GM13977 (cell line): Measurements from ENCODE around the gene INPP5D.
"Not testable (repeated sequence)": the region's sequence is repeated elsewhere in the genome, so short reads cannot be mapped to it uniquely, and the experiment has no call there.

Experiments used
- DNase-seq: peaks from one replicate; pipeline ENCODE4 v3.0.0; 2012; ENCODE audit warnings: low spot score
- in situ Hi-C: fragments of 300-500 bp; cut with MboI; formaldehyde crosslinking; loops from one replicate; pipeline ENCODE4 v1.12.0; 2022; ENCODE audit warnings: low sequenced_read_pairs, low pct_unique_long_range_greater_than_20kb, mixed read lengths, inconsistent platforms; ENCODE audit not compliant: unreplicated experiment
- TF ChIP-seq, protein P1 (sequence below): IDR thresholded peaks from 2 replicates; pipeline ENCODE4 v1.5.1; 2012; ENCODE audit warnings: mild to moderate bottlenecking, control low read depth; ENCODE audit not compliant: insufficient read depth; ENCODE audit errors: extremely low read depth, missing control alignments

Gene INPP5D

DNA sequence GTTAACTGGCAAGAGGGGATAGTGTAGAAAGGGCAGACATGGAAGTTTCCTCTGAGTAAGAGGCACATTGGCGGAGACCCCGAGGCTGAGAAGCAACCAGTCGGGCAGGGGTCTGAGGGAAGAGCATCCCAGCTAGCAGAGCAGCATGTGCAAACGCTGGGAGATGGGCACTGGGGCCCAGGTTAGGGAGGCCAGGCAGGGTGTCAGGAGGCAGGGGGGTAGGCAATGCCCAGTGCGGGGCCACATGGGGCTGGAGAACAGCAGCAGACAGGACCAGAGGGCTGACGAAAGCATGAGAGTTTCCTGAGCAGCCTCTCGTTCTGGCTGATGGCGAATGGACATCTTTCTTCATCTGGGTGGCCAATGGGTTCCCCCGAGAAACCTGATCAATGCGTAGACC is 88.2 kb downstream of the INPP5D start:
- no peak for DNase-seq
- in situ Hi-C loops: no loop called here
- TF ChIP-seq, protein P1, sequence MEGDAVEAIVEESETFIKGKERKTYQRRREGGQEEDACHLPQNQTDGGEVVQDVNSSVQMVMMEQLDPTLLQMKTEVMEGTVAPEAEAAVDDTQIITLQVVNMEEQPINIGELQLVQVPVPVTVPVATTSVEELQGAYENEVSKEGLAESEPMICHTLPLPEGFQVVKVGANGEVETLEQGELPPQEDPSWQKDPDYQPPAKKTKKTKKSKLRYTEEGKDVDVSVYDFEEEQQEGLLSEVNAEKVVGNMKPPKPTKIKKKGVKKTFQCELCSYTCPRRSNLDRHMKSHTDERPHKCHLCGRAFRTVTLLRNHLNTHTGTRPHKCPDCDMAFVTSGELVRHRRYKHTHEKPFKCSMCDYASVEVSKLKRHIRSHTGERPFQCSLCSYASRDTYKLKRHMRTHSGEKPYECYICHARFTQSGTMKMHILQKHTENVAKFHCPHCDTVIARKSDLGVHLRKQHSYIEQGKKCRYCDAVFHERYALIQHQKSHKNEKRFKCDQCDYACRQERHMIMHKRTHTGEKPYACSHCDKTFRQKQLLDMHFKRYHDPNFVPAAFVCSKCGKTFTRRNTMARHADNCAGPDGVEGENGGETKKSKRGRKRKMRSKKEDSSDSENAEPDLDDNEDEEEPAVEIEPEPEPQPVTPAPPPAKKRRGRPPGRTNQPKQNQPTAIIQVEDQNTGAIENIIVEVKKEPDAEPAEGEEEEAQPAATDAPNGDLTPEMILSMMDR: no peak

DNA sequence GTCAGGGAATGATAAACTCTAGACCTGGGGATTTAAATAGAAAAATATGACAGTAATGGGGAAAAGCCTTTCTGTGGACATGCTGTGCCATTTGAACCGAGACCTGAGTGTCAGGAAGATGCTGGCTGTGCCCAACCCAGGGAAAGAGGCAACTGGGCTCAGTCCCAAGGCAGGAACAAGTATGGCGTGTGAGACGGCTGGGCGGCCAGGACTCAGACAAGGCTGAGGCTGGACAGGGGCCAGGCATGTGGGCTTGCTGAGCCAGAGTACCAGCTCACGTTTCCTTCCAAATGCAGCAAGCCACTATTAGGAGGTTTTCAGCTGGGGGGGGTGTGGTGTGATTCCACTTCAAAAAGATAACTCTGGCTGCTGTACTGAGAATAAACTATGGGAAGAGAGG is 92.4 kb downstream of the INPP5D start:
- DNase-seq: no peak
- in situ Hi-C loops: no loop called here
- TF ChIP-seq, protein P1: no peak

DNA sequence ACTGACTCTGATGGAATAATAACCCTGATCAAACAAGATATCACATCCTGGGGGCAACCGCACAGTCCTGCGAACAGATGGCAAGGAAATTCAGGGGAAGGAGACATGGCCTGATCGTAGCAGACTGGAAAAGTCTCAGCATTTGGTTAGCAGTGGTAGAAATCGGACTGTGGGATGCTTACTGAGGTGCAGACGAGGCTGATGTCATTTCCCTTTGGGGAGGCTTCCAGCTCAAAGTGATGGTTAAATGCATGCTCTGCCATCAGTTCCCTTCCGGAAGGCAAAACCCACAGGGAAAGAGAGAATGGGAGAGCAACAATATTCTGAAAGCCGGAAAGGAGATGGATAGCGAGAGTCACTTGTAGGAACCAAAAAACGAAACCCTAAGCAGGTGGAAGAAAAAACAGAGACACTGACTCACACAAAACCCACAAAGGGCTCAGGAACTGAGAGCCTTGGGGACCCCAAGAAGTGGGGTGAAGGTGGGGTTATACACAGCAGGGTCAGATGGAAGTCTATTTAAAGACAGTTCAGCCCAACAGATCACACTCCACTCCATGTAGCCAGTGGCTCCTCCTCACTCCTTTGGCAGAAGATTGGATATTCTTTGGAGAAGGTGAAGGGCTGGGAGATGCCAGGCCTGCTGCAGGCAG is 93.1 kb downstream of the INPP5D start:
- TF ChIP-seq, protein P1: no peak
- DNase-seq: no peak
- in situ Hi-C loops: no loop called here

DNA sequence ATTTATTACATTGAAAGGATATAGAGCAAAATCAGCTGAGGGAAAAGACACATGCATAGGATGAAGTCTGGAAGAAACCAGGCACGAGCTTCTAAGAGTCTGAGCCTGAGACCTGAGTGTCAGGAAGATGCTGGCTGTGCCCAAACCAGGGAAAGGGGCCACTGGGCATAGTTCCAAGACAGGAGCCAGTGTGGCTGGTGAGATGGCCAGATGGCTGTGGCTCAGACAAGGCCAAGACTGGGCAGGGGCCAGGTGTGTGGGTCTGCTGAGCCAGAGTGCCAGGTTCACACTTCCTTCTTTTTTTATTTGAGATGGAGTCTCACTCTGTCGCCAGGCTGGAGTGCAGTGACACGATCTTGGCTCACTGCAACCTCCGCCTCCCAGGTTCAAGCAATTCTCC is 95.9 kb downstream of the INPP5D start:
- in situ Hi-C loops: no loop called here
- DNase-seq: no peak
- TF ChIP-seq, protein P1: no peak

DNA sequence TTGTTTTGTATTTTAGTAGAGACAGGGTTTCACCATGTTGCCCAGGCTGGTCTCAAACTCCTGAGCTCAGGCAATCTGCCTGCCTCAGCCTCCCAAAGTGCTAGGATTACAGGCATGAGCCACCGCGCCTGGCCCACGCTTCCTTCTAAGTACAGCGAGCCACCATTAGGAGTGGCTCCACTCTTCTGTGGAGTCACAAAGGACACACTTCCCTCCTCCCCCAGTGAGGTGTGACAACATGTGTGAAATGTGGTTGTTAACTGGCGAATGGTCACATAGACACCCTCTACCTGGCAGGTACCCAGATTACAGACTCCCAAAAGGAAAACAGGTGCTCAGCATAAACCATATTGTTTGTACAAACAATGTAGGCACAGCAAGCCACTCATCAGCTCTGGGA is 96.3 kb downstream of the INPP5D start:
- in situ Hi-C loops, DNase-seq: not testable (repeated sequence)

DNA sequence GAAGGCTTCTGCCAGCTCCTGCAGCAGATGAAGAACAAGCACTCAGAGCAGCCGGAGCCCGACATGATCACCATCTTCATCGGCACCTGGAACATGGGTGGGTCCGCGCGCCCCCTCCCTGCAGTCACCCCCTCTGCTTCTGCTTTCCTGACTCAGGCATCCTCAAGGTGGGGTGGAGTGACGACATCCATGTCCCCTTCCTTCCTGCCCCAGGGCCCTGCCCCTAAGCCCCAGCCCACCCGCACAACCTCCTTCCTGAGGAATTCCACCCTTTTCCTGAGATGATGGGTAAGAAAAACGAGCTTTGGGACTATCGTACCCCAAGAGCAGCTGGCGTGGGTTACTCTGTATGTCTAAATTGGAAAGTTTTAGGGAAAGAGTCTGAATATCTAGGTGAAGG is 101.6 kb downstream of the INPP5D start:
- no peak for DNase-seq
- TF ChIP-seq, protein P1: no peak
- in situ Hi-C loops: no loop called here

DNA sequence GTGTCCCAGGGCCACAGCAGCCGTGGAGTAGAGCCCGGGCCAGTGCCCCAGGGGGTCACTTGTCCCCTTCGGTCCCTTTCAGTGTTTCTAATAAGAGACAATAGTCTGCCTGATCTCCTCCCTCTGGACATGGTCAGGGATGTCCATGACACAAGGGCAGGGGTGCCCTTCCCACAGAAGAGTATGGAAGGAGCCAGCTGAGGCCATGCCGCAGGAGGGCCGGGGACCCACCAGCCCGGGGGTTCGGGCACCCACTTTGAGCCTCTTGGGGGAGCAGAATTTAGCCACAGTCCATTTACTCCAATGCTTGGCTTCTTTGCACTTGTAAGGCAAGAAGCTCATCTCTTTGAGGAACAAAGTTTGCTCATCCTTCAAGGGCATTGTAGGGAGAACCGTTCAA is 102.6 kb downstream of the INPP5D start:
- DNase-seq: no peak
- in situ Hi-C loops: no loop called here
- TF ChIP-seq, protein P1: no peak
